HUES64 (cell line): ENCODE measurements around the gene RPL28.

Experiments used
- H3K27ac ChIP-seq: 2 replicates; pipeline ENCODE4 v1.7.0; 2013; ENCODE audit warnings: low read depth, low read length, inconsistent platforms
- H3K27me3 ChIP-seq: 2 replicates; pipeline ENCODE4 v1.6.1; 2013; ENCODE audit warnings: mild to moderate bottlenecking, low read length; ENCODE audit not compliant: insufficient read depth
- H3K36me3 ChIP-seq: 2 replicates; pipeline ENCODE4 v1.6.1; 2013; ENCODE audit warnings: mild to moderate bottlenecking, low read length; ENCODE audit not compliant: insufficient read depth
- H3K4me1 ChIP-seq: 2 replicates; pipeline ENCODE4 v1.6.1; 2013; ENCODE audit warnings: mild to moderate bottlenecking, low read length, moderate library complexity; ENCODE audit not compliant: insufficient read depth
- H3K4me3 ChIP-seq: 2 replicates; pipeline ENCODE4 v1.5.1; 2013; ENCODE audit warnings: mild to moderate bottlenecking, low read length, moderate library complexity
- H3K9ac ChIP-seq: 2 replicates; pipeline ENCODE4 v1.6.1; 2013; ENCODE audit warnings: mild to moderate bottlenecking, low read depth, low read length
- H3K9me3 ChIP-seq: 2 replicates; pipeline ENCODE4 v1.6.1; 2013; ENCODE audit warnings: low read depth, low read length; ENCODE audit not compliant: insufficient read depth
- WGBS: fragments of 150-250, 120-280 bp; methylation state at CpG from one replicate; pipeline ENCODE4 v1.1.7; 2013; ENCODE audit warnings: missing lambda C conversion rate; 5-methylcytosine and 5-hydroxymethylcytosine counted together

RPL28 gene

GRCh38 chr19:55437410-55437809 lies 51.7 kb downstream of the RPL28 start:
- H3K27me3 ChIP-seq, result peaks cover 47% of the 10 kb centered on the region
- WGBS, result 2% methylated on average over 17 of the region's 17 CpGs
- H3K4me3 ChIP-seq, result no peak overlapping the region

GRCh38 chr19:55439052-55439451 lies 53.3 kb downstream of the RPL28 start:
- Histone ChIP-seq H3K4me1 (peaks cover 5% of the 10 kb centered on the region; the same call in 1 of the 2 replicates), H3K36me3 (no peaks in the 10 kb centered on the region), H3K9ac (no peak overlapping the region), H3K9me3 (no peaks in the 10 kb centered on the region), H3K27me3 (peaks cover 61% of the 10 kb centered on the region), H3K4me3 (no peak overlapping the region), H3K27ac (no peak overlapping the region)
- WGBS, result 76% methylated on average over 5 of the region's 5 CpGs

More at GRCh38 chr19:55437410-55437809, 51.7 kb downstream of the RPL28 start:
- no peak overlapping the region for H3K27ac ChIP-seq
- H3K9me3 ChIP-seq, result no peaks in the 10 kb centered on the region
- peaks cover 5% of the 10 kb centered on the region; the same call in 1 of the 2 replicates for H3K4me1 ChIP-seq
- no peak overlapping the region for H3K9ac ChIP-seq
- H3K36me3 ChIP-seq, result no peaks in the 10 kb centered on the region

- Histone ChIP-seq H3K9ac (no peak overlapping the region), H3K4me1 (peaks cover 5% of the 10 kb centered on the region; the same call in 1 of the 2 replicates), H3K27me3 (peaks cover 76% of the 10 kb centered on the region), H3K36me3 (no peaks in the 10 kb centered on the region), H3K4me3 (peak overlapping the region; percentile 62), H3K27ac (no peak overlapping the region; the same call in 1 of the 2 replicates), H3K9me3 (no peaks in the 10 kb centered on the region)
- WGBS, result 13% methylated on average over 39 of the region's 39 CpGs
These were observed 54.8 kb downstream of the RPL28 start for GRCh38 chr19:55440411-55441105.

GRCh38 chr19:55441319-55441691 lies 55.6 kb downstream of the RPL28 start:
- 10% methylated on average over 21 of the region's 21 CpGs for WGBS
- Histone ChIP-seq H3K27ac (no peak overlapping the region), H3K4me1 (peaks cover 5% of the 10 kb centered on the region; the same call in 1 of the 2 replicates), H3K27me3 (peaks cover 83% of the 10 kb centered on the region), H3K9ac (no peak overlapping the region), H3K36me3 (no peaks in the 10 kb centered on the region), H3K9me3 (no peaks in the 10 kb centered on the region), H3K4me3 (peak overlapping the region; percentile 62)

GRCh38 chr19:55441692-55442321 lies 56.1 kb downstream of the RPL28 start:
- Histone ChIP-seq H3K27me3 (peaks cover 88% of the 10 kb centered on the region), H3K4me1 (peaks cover 5% of the 10 kb centered on the region; the same call in 1 of the 2 replicates), H3K9me3 (no peaks in the 10 kb centered on the region), H3K27ac (no peak overlapping the region), H3K9ac (no peak overlapping the region), H3K36me3 (no peaks in the 10 kb centered on the region), H3K4me3 (peak overlapping the region; percentile 62)
- 3% methylated on average over 39 of the region's 39 CpGs for WGBS

- Histone ChIP-seq H3K27me3 (peaks cover 95% of the 10 kb centered on the region), H3K9me3 (no peaks in the 10 kb centered on the region), H3K27ac (no peak overlapping the region), H3K4me1 (peaks cover 5% of the 10 kb centered on the region; the same call in 1 of the 2 replicates), H3K36me3 (no peaks in the 10 kb centered on the region), H3K4me3 (peak overlapping the region; percentile 22; the same call in 1 of the 2 replicates), H3K9ac (no peak overlapping the region)
- WGBS, result 2% methylated on average over 72 of the region's 72 CpGs
These were observed 56.7 kb downstream of the RPL28 start for GRCh38 chr19:55442372-55442961.

GRCh38 chr19:55443045-55443823 lies 57.5 kb downstream of the RPL28 start, which contains the start of gene SHISA7:
SHISA7 (minus strand) TSS chr19:55443300; CDS start chr19:55442863, 437 bp downstream.
- WGBS, result 4% methylated on average over 43 of the region's 43 CpGs

GRCh38 chr19:55443824-55444480 lies 58.2 kb downstream of the RPL28 start:
- peaks cover 99% of the 10 kb centered on the region for H3K27me3 ChIP-seq

More at GRCh38 chr19:55443045-55443823, 57.5 kb downstream of the RPL28 start, which contains the start of gene SHISA7:
- H3K4me1 ChIP-seq, result peaks cover 5% of the 10 kb centered on the region; the same call in 1 of the 2 replicates
- H3K27me3 ChIP-seq, result peaks cover 99% of the 10 kb centered on the region
- H3K9ac ChIP-seq, result no peak within 1 kb of the TSS
- no peaks in the 10 kb centered on the region for H3K9me3 ChIP-seq
- no peak within 1 kb of the TSS for H3K27ac ChIP-seq
- H3K4me3 ChIP-seq, result peak within 1 kb of the TSS; percentile 62
- H3K36me3 ChIP-seq, result no peaks in the 10 kb centered on the region

GRCh38 chr19:55444646-55445045 lies 58.9 kb downstream of the RPL28 start:
- H3K36me3 ChIP-seq, result no peaks in the 10 kb centered on the region
- H3K9ac ChIP-seq, result no peak overlapping the region
- 51% methylated on average over 11 of the region's 11 CpGs for WGBS
- H3K4me3 ChIP-seq, result no peak overlapping the region
- H3K9me3 ChIP-seq, result no peaks in the 10 kb centered on the region
- peaks cover 99% of the 10 kb centered on the region for H3K27me3 ChIP-seq
- H3K4me1 ChIP-seq, result peaks cover 5% of the 10 kb centered on the region; the same call in 1 of the 2 replicates
- H3K27ac ChIP-seq, result no peak overlapping the region

More at GRCh38 chr19:55443824-55444480, 58.2 kb downstream of the RPL28 start:
- Histone ChIP-seq H3K9me3 (no peaks in the 10 kb centered on the region), H3K9ac (no peak overlapping the region), H3K36me3 (no peaks in the 10 kb centered on the region), H3K4me3 (peak overlapping the region; percentile 1; the same call in 1 of the 2 replicates), H3K4me1 (peaks cover 5% of the 10 kb centered on the region; the same call in 1 of the 2 replicates), H3K27ac (no peak overlapping the region)
- 35% methylated on average over 18 of the region's 18 CpGs for WGBS

- H3K36me3 ChIP-seq, result no peaks in the 10 kb centered on the region
- H3K27ac ChIP-seq, result no peak overlapping the region
- H3K9ac ChIP-seq, result no peak overlapping the region
- peaks cover 5% of the 10 kb centered on the region; the same call in 1 of the 2 replicates for H3K4me1 ChIP-seq
- no peaks in the 10 kb centered on the region for H3K9me3 ChIP-seq
- H3K27me3 ChIP-seq, result peaks cover 98% of the 10 kb centered on the region
- H3K4me3 ChIP-seq, result no peak overlapping the region
- WGBS, result 84% methylated on average over 8 of the region's 8 CpGs
These were observed 60.3 kb downstream of the RPL28 start for GRCh38 chr19:55446060-55446459.
